Activated CD8-positive, alpha-beta memory T cell treated with anti-CD3 and anti-CD28 coated beads, Interleukin-2, amount 50 U/mL, for 4 hours (primary cell): Measurements from ENCODE around the gene TSPAN9.
"Not testable (repeated sequence)": the region's sequence is repeated elsewhere in the genome, so short reads cannot be mapped to it uniquely, and the experiment has no call there.

Experiments
- DNase-seq: peaks from one replicate; pipeline ENCODE4 v3.0.0-alpha.2; 2020

TSPAN9 gene

DNA sequence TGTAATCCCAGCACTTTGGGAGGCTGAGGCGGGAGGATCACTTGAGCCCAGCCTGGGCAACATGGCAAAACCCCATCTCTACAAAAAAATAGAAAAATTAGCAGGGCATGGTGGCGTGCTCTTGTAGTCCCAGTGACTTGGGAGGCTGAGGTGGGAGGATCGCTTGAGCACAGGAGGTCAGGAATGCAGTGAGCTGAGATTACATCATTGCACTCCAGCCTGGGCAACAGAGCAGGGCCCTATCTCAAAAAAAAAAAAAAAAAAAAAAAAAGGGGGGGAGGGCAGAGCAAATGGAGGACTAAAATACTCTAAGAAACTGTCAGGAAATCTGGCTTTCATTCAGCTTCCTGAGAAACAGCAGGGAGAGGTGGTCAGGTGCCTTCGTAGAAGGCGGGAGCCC is 31.7 kb upstream of the TSPAN9 start:
- DNase-seq = no peak

DNA sequence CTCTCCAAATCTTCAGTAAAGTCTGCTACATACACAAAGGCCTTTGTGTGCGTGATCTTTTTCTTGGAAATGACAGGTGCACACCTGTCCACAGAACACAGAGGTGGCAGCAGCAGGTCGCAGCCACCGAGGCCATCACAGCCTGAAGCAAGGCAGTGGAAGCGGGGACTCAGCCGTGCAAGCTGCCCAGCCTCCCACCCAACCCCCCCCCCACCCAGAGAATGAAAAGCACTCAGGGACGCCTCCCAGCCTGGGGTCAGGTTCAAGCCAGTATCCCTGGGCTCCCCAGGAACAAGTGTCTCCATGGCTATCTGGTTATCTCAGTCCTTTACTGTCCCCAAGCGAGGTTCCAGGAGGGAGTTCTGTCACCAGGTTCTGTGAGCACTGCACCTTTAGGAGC is 31.2 kb upstream of the TSPAN9 start:
- no peak for DNase-seq

- no peak for DNase-seq
These were observed 30.6 kb upstream of the TSPAN9 start for GRCh38 chr12:3046441-3047200.

DNA sequence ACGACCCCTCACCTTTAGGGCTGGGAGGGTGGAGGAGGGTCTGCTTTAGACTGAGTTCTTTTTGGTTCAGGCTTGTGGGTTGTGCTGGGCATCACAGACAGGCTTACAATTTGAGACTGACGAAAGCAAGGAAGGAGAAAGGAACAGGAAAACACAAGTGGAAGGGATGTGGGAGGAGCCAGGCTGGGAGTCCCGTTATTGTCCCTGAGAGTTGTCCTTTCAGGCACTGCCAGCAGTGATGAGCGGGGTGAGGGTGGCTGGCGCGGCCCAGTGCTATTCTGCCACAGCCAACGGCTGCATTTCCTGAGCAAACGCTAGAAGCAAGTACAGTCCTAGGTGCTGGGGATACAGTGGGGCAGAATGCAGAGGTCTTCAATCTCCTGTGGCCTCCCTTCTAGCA is 29.2 kb upstream of the TSPAN9 start:
- DNase-seq = no peak

GRCh38 chr12:3048540-3048939 is 28.6 kb upstream of the TSPAN9 start:
- DNase-seq = no peak

DNA sequence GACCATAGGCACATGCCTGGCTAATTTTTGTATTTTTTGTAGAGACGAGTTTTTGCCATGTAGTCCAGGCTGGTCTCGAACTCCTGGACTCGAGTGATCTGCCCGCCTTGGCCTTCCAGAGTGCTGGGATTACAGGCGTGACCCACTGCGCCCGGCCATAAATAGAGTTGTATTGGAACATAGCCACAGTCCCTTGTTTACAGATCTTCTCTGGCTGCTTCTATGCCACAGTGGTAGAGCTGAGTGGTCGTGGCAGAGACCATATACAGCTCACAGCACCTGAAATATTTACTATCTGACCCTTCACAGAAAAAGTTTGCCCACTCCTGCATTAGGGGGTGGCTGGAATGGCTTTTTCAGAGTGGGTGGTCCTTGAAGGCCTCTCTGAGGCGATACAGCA is 28.0 kb upstream of the TSPAN9 start:
- DNase-seq = no peak

GRCh38 chr12:3049611-3050249 is 27.4 kb upstream of the TSPAN9 start:
- no peak for DNase-seq

GRCh38 chr12:3054374-3054773 is 22.8 kb upstream of the TSPAN9 start:
- no peak for DNase-seq

DNA sequence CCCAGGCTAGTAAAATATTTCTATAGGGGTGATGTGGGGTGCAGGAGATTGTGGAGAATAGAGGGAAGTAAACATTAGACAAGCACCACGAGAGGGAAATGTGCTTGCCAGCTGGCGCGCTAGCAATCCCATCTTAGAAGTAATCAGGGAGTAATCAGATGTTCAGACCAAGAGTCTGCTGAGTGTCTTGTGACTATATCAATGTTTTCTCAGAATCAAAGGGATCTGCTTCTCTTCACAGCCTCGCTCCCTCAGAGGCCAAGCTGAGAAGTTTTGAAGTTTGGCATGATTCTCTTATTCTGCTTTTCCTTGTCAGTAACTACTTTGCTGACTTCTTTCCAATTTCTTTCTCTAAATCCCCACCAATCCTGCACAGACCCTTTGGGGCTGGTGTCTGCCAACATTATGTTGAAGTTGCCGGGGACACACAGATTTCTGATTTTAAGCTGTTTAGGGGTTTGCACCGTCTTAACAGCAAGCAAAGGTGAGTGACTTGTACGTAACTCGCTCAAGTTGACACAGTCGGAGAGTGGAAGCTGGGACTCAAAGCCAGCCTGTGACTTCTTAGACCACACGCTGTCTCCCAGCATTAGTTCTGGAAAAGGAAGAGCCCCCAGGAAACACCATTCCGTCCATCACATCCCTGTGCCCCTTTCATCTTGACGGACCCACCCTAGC is 22.0 kb upstream of the TSPAN9 start:
- DNase-seq = no peak

- no peak for DNase-seq
These were observed 21.3 kb upstream of the TSPAN9 start for GRCh38 chr12:3055704-3056467.

GRCh38 chr12:3061059-3061458 is 16.1 kb upstream of the TSPAN9 start:
- DNase-seq = no peak

- no peak for DNase-seq
These were observed 15.5 kb upstream of the TSPAN9 start for GRCh38 chr12:3061501-3062215.

DNA sequence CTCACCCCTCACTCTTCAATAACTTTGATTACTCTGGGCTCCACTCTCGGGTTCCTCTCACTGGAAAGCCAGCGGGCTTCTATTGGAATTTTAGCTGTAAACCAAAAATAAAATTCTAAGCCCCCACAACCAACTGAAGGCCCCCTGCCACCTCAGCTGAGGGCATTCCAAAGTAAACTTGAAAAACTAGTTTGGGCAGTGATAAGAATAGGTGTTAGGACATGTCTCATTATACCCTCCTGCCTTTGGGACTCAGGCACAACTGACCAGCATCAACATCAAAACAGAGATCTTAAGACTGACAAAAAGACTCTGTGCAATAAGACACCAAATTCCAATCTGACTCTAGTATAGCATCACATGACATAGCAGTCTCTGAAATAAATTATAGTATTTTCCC is 11.9 kb upstream of the TSPAN9 start:
- DNase-seq = no peak

DNA sequence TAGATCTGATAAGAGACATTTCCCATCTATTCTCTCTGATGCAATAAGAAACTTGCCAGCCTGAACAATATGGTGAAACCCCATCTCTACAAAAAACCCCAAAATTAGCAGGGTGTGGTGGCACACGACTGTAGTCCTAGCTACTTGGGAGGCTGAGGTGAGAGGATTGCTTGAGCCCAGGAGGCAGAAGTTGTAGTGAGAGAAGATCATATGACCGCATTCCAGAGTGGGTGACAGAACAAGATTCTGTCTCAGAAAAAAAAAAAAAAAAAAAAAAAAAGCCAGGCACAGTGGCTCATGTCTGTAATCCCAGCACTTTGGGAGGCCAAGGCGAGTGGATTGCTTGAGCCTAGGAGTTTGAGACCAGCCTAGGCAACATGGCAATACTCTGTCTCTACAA is 11.3 kb upstream of the TSPAN9 start:
- DNase-seq = not testable (repeated sequence)

GRCh38 chr12:3069714-3070113 is 7.5 kb upstream of the TSPAN9 start:
- no peak for DNase-seq

DNA sequence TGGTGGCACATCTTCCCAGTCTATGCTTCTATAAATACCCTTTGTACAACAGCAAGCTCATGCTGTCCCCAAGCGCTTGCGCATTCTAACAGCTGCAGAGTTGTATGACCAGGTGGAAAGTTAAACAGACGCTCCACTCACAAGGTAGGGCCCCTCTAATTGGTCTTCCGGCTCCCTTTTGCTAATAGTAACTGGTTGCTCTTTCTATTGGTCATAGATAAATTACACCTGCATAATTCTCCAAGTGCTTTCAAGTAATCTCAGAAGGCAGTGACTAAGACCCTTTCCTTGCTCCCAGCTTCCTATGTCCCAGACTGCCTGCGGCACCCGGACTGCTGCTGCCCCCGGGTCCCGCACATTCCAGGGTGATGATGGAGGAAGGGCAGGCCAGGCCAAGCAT is 6.1 kb upstream of the TSPAN9 start:
- no peak for DNase-seq

GRCh38 chr12:3071710-3072109 is 5.5 kb upstream of the TSPAN9 start:
- no peak for DNase-seq

GRCh38 chr12:3073438-3074250 is 3.5 kb upstream of the TSPAN9 start:
- DNase-seq = peak; percentile 86

GRCh38 chr12:3075315-3075714 is 1.9 kb upstream of the TSPAN9 start:
- no peak for DNase-seq

DNA sequence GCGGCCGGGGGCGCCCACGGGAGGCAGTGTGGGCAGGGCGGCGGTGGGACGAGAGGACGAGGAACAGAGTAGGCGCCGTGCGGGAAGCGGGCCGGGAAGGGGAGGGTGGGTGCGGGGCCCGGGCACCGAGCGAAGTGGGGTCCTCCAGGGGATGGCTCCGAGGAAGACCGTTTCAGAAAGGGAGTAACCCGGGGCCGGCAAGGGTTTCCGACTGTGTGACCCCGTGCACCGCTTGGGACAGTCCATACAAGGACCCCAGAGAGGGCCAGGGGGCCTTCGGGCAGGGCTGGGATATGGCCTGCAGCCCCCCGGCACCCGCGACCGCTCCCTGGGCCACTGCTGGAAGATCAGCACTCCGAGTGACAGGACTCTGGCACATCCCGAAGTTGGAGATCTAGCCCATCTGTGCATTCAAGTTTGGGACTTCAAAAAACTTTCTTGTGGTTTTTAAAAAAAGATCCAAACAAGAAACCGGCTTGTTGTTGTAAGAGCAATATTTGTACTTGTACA is 448 bp downstream of the TSPAN9 start:
- DNase-seq = peak; percentile 28

- no peak for DNase-seq
These were observed 1.1 kb downstream of the TSPAN9 start for GRCh38 chr12:3078086-3078820.
